ENCODE measurements around the gene IGSF23. TPM values are rescaled to one million over a fixed set of nuclear protein-coding genes. Genes with fewer than 3 reads are reported as not detected.

The IGSF23 gene
- total RNA-seq, 1 experiment from 2014 or later = not detected

DNA sequence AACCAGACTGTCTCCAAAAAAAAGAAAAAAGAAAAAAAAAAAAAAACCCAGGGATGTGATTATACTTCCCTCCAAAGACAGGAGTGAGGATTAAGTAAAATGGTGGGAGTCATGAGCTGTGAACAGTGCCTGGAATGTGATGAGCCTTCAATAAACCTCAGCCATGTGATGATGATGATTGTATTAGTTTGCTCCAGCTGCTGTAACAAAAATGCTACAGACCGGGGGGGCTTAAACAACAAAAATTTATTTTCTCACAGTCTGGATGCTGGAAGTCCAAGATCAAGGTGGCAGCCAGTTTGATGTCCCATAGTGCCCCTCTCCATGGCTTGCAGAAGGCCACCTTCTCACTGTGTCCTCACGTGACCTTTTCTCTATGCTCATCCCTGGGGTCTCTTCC lies 21.4 kb downstream of the IGSF23 start:
- Histone ChIP-seq H2BK5ac (ENCODE audit: insufficient read length, low read length) (no peak overlapping the region), H2BK20ac (ENCODE audit: low read depth, low read length, poor library complexity, severe bottlenecking) (no peak overlapping the region), H3K56ac (ENCODE audit: insufficient read length, low read depth, low read length) (no peak overlapping the region), H3K27ac (ENCODE audit: insufficient read length, low read depth, low read length) (no peak overlapping the region), H3K27me3 (ENCODE audit: insufficient read depth, low read length) (no peaks in the 10 kb centered on the region), H3K23ac (ENCODE audit: insufficient read length, low read depth, low read length) (no peak overlapping the region), H4K5ac (ENCODE audit: insufficient read length, low read depth, low read length) (no peak overlapping the region), H3K4me1 (ENCODE audit: insufficient read depth, low read length) (no peaks in the 10 kb centered on the region; the same call in 1 of the 2 replicates), H3T11ph (ENCODE audit: low read length) (no peak overlapping the region), H3K23me2 (ENCODE audit: insufficient read length, low read depth, low read length, poor library complexity, severe bottlenecking) (no peaks in the 10 kb centered on the region), H2BK12ac (ENCODE audit: insufficient read length, low read depth, low read length) (no peak overlapping the region), H3K9ac (ENCODE audit: extremely low read depth, insufficient read length, low read length) (no peak overlapping the region), H2BK15ac (ENCODE audit: low read depth, low read length) (no peak overlapping the region), H3K4me2 (ENCODE audit: insufficient read depth, insufficient read length, low read length) (no peak overlapping the region), H3K79me2 (ENCODE audit: insufficient read depth, low read length) (no peaks in the 10 kb centered on the region), H2BK120ac (ENCODE audit: low read depth, low read length, poor library complexity, severe bottlenecking) (peak overlapping the region; percentile 36), H4K8ac (replicated peaks; ENCODE audit: insufficient read length, low read depth, low read length) (no peak overlapping the region), H4K20me1 (ENCODE audit: control insufficient read depth, insufficient read depth, insufficient read length) (no peaks in the 10 kb centered on the region), H3K4ac (ENCODE audit: low read depth, low read length) (no peak overlapping the region), H3K79me1 (ENCODE audit: insufficient read depth, low read depth, low read length, poor library complexity, severe bottlenecking) (no peaks in the 10 kb centered on the region), H4K91ac (ENCODE audit: insufficient read length, low read depth, low read length) (no peak overlapping the region), H3K9me3 (ENCODE audit: control insufficient read depth, low read depth, low read length) (no peaks in the 10 kb centered on the region), H2AK5ac (ENCODE audit: insufficient read length, low read length) (no peak overlapping the region), H3K18ac (ENCODE audit: insufficient read length, low read depth, low read length) (no peak overlapping the region), H3K14ac (ENCODE audit: insufficient read depth, low read length) (no peak overlapping the region), H2AFZ (ENCODE audit: low read length) (no peak overlapping the region)
- no peak for DNase-seq
- no peaks in the 10 kb centered on the region; the same call in 1 of the 2 replicates for H3K27me3 Mint-ChIP-seq (ENCODE audit: low read depth)
- H3K36me3 Mint-ChIP-seq (ENCODE audit: insufficient read depth in 1 of 3, low read depth in 3 of 3) = peaks cover 0 to 12% (median 7%) of the 10 kb centered on the region in 3 experiments; a peak in 4 of 7 replicates
- no peak overlapping the region for H3K27ac Mint-ChIP-seq
- TF ChIP-seq, protein P1, sequence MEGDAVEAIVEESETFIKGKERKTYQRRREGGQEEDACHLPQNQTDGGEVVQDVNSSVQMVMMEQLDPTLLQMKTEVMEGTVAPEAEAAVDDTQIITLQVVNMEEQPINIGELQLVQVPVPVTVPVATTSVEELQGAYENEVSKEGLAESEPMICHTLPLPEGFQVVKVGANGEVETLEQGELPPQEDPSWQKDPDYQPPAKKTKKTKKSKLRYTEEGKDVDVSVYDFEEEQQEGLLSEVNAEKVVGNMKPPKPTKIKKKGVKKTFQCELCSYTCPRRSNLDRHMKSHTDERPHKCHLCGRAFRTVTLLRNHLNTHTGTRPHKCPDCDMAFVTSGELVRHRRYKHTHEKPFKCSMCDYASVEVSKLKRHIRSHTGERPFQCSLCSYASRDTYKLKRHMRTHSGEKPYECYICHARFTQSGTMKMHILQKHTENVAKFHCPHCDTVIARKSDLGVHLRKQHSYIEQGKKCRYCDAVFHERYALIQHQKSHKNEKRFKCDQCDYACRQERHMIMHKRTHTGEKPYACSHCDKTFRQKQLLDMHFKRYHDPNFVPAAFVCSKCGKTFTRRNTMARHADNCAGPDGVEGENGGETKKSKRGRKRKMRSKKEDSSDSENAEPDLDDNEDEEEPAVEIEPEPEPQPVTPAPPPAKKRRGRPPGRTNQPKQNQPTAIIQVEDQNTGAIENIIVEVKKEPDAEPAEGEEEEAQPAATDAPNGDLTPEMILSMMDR (conservative IDR thresholded peaks at IDR 0.05) = no peak
- peaks cover 2 to 9% of the 10 kb centered on the region in 2 experiments; a peak in 3 of 5 replicates for H3K9me3 Mint-ChIP-seq
- H3K4me3 Mint-ChIP-seq = no peak overlapping the region
- H3K4me1 Mint-ChIP-seq = peaks cover 38 to 41% of the 10 kb centered on the region in 2 experiments
- no CpG with 5 or more reads among the region's 2 CpGs for WGBS (ENCODE audit: extremely low coverage, insufficient read length, low lambda C conversion rate)

Measured in H9 (cell line).